Measurements from ENCODE around the gene PSMD8. TPM values are rescaled to one million over a fixed set of nuclear protein-coding genes. Genes with fewer than 3 reads are reported as not detected.
"Not testable (repeated sequence)": the region's sequence is repeated elsewhere in the genome, so short reads cannot be mapped to it uniquely, and the experiment has no call there.

Gene PSMD8
- 100 to 1,000 TPM; 167 to 178 TPM for total RNA-seq

- ChIA-PET CTCF (interaction anchor here (0.7 to 3.2 kb wide), 20 partner anchors 9 to 557 kb away, joined by 3 to 45 read pairs (median 4); partner anchors contain the start of genes CATSPERG, EIF3K, FAM98C and GGN), POLR2A (interaction anchor here (0.6 to 2.9 kb wide), 34 partner anchors 9 to 1070 kb away, joined by 3 to 31 read pairs (median 4); partner anchors contain the start of genes ACTN4, CATSPERG, ECH1 and FAM98C)
- Mint-ChIP-seq H3K9me3 (no peaks in the 10 kb centered on the region), H3K27me3 (peaks cover 9% of the 10 kb centered on the region), H3K4me3 (peak within 1 kb of the TSS; percentile 97), H3K36me3 (ENCODE audit: low read depth) (peaks cover 24% of the 10 kb centered on the region), H3K4me1 (peaks cover 30% of the 10 kb centered on the region), H3K27ac (peak within 1 kb of the TSS; percentile 92)
- peak; percentile 99 for DNase-seq
Measured at GRCh38 chr19:38374332-38375097, at the start of gene PSMD8. TSS of gene PSMD8 (plus strand) at chr19:38374571. CDS start at chr19:38374602, 31 bp downstream.

GRCh38 chr19:38326591-38326990 lies 47.8 kb upstream of the PSMD8 start:
- H3K4me3 Mint-ChIP-seq = no peak overlapping the region
- ChIA-PET POLR2A (interaction anchor here (1.0 kb wide), 1 partner anchor 87 kb away, joined by 3 read pairs; no protein-coding TSS in a partner anchor), CTCF (no interaction called here)
- DNase-seq = no peak
- peaks cover 11% of the 10 kb centered on the region for H3K4me1 Mint-ChIP-seq
- H3K27ac Mint-ChIP-seq = no peak overlapping the region
- H3K27me3 Mint-ChIP-seq = no peaks in the 10 kb centered on the region
- H3K36me3 Mint-ChIP-seq (ENCODE audit: low read depth) = peaks cover 34% of the 10 kb centered on the region
- no peaks in the 10 kb centered on the region for H3K9me3 Mint-ChIP-seq

DNA sequence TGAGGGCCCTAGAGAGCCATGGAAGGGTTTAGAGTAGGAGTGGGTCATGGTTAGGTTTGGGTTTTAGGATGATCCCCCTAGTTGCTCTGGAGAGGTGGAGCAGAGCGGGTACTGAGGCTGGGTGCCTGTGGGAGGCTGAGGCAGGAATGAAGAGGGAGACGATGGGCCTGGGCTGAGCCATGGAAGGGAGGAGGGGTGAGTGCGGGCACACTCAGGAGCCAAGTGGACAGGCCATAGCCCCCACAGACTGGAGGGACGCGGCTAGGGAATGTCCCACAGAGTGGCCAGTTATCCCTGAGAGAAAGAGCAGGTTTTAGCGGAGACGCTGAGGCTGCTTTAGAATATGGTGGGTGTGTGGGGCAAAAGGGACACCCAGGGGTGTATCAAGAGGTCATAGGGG lies 44.7 kb upstream of the PSMD8 start:
- Mint-ChIP-seq H3K27me3 (no peaks in the 10 kb centered on the region), H3K27ac (no peak overlapping the region), H3K9me3 (no peaks in the 10 kb centered on the region), H3K36me3 (ENCODE audit: low read depth) (peaks cover 31% of the 10 kb centered on the region), H3K4me3 (no peak overlapping the region), H3K4me1 (no peaks in the 10 kb centered on the region)
- POLR2A ChIA-PET = interaction anchor here (0.7 kb wide), 1 partner anchor 45 kb away, joined by 3 read pairs; the partner anchor contains the start of gene PSMD8
- DNase-seq = no peak
- CTCF ChIA-PET = interaction anchor here (0.9 kb wide), 1 partner anchor 46 kb away, joined by 3 read pairs; no protein-coding TSS in a partner anchor

DNA sequence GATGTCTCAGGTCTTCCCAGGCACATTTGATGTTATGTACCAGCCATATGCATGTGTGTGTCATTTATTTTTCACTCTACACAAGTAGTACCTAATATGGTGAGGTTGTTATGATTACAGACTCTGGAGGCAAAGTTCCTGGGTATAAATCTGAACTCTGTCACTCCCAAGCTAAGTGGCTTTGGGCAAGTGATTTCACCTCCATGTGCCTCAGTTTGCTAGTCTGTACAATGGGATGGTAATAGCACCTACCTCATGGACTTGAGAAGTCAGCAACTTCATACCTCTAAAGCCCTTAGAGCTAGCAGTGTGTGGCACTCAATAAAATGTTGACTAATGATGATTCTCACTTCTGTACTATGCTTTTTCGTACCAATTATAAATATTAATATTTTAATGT lies 42.6 kb upstream of the PSMD8 start:
- Mint-ChIP-seq H3K4me3 (no peak overlapping the region), H3K36me3 (ENCODE audit: low read depth) (peaks cover 18% of the 10 kb centered on the region), H3K27ac (no peak overlapping the region), H3K4me1 (peaks cover 2% of the 10 kb centered on the region), H3K9me3 (no peaks in the 10 kb centered on the region), H3K27me3 (no peaks in the 10 kb centered on the region)
- DNase-seq = no peak
- POLR2A ChIA-PET = interaction anchor here (1.5 kb wide), 1 partner anchor 43 kb away, joined by 6 read pairs; the partner anchor contains the start of gene PSMD8
- CTCF ChIA-PET = interaction anchor here (1.9 to 2.0 kb wide), 2 partner anchors 88 to 429 kb away, joined by 5 read pairs; no protein-coding TSS in a partner anchor

- Mint-ChIP-seq H3K27ac (no peak overlapping the region), H3K36me3 (ENCODE audit: low read depth) (peaks cover 11% of the 10 kb centered on the region), H3K4me1 (peaks cover 9% of the 10 kb centered on the region), H3K4me3 (no peak overlapping the region), H3K9me3 (no peaks in the 10 kb centered on the region), H3K27me3 (no peaks in the 10 kb centered on the region)
- ChIA-PET CTCF (interaction anchor here (1.0 to 3.1 kb wide), 4 partner anchors 88 to 431 kb away, joined by 3 to 48 read pairs (median 5); no protein-coding TSS in a partner anchor), POLR2A (no interaction called here)
- no peak for DNase-seq
Measured at GRCh38 chr19:38333245-38333644, 41.1 kb upstream of the PSMD8 start.

GRCh38 chr19:38335949-38336637 lies 38.3 kb upstream of the PSMD8 start:
- peaks cover 5% of the 10 kb centered on the region for H3K36me3 Mint-ChIP-seq (ENCODE audit: low read depth)
- H3K9me3 Mint-ChIP-seq = no peaks in the 10 kb centered on the region
- H3K27me3 Mint-ChIP-seq = no peaks in the 10 kb centered on the region
- ChIA-PET POLR2A (interaction anchor here (0.9 to 3.2 kb wide), 11 partner anchors 20 to 429 kb away, joined by 3 to 27 read pairs (median 4); partner anchors contain the start of genes FAM98C, PSMD8, SIPA1L3 and SPINT2), CTCF (interaction anchor here (0.6 to 3.4 kb wide), 15 partner anchors 14 to 434 kb away, joined by 3 to 48 read pairs (median 5); partner anchors contain the start of genes FAM98C, PSMD8 and WDR87)
- peaks cover 12% of the 10 kb centered on the region for H3K4me1 Mint-ChIP-seq
- peak overlapping the region; percentile 82 for H3K4me3 Mint-ChIP-seq
- peak overlapping the region; percentile 95 for H3K27ac Mint-ChIP-seq
- DNase-seq = peak; percentile 97

DNA sequence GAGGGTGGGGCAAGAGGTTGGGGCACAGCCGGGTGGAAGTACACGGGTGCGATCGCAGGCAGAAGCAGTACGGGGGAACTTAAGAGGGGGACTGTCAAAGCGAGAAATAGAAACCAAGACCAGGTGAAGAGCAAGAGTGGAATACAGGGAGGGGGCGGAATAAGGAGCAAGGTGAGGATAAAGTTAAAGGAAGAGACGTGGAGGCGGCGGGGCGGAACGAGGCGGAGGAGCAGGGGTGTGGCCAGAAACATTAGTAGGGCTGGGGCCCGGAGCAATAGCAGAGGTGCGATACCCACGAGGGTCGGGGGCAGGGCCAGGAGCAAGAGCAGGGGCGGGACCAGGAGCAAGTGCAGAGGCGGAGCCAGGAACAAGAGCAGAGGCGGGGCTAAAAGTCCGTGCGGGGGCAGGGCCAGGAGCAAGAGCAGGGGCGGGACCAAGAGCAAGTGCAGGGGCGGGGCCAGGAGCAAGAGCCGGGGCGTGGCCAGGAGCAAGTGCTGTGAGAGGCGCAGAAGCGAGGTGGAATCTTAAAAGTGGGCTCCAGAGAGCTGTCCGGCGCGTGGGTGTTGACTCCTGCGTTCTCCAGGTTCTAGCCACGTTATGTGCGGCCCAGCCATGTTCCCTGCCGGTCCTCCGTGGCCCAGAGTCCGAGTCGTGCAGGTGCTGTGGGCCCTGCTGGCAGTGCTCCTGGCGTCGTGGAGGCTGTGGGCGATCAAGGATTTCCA lies 37.6 kb upstream of the PSMD8 start:
- DNase-seq = peak; percentile 97
- CTCF ChIA-PET = interaction anchor here (0.7 to 3.4 kb wide), 8 partner anchors 37 to 434 kb away, joined by 3 to 48 read pairs (median 6); partner anchors contain the start of genes FAM98C, PSMD8 and WDR87
- Mint-ChIP-seq H3K9me3 (no peaks in the 10 kb centered on the region), H3K36me3 (ENCODE audit: low read depth) (peaks cover 5% of the 10 kb centered on the region), H3K4me3 (peak overlapping the region; percentile 82), H3K27ac (peak overlapping the region; percentile 95), H3K27me3 (no peaks in the 10 kb centered on the region), H3K4me1 (peaks cover 12% of the 10 kb centered on the region)
- POLR2A ChIA-PET = interaction anchor here (0.6 to 3.2 kb wide), 13 partner anchors 20 to 430 kb away, joined by 3 to 27 read pairs (median 4); partner anchors contain the start of genes FAM98C, PSMD8, SIPA1L3 and SPINT2

DNA sequence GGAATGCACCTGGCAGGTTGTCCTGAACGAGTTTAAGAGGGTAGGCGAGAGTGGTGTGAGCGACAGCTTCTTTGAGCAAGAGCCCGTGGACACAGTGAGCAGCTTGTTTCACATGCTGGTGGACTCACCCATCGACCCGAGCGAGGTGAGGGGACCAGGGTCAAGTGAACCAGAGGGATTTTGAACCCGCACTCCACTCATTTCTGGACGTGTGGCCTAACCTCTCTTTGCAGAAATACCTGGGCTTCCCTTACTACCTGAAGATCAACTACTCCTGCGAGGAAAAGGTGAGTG lies 37.1 kb upstream of the PSMD8 start:
- Mint-ChIP-seq H3K4me3 (peak overlapping the region; percentile 82), H3K27ac (peak overlapping the region; percentile 95), H3K27me3 (no peaks in the 10 kb centered on the region), H3K36me3 (ENCODE audit: low read depth) (peaks cover 5% of the 10 kb centered on the region), H3K9me3 (no peaks in the 10 kb centered on the region), H3K4me1 (peaks cover 12% of the 10 kb centered on the region)
- DNase-seq = no peak
- CTCF ChIA-PET = interaction anchor here (0.7 to 3.4 kb wide), 3 partner anchors 37 to 93 kb away, joined by 3 to 45 read pairs (median 3); partner anchors contain the start of genes FAM98C and PSMD8
- POLR2A ChIA-PET = interaction anchor here (0.6 to 3.2 kb wide), 4 partner anchors 21 to 93 kb away, joined by 3 to 11 read pairs (median 4); partner anchors contain the start of gene PSMD8

DNA sequence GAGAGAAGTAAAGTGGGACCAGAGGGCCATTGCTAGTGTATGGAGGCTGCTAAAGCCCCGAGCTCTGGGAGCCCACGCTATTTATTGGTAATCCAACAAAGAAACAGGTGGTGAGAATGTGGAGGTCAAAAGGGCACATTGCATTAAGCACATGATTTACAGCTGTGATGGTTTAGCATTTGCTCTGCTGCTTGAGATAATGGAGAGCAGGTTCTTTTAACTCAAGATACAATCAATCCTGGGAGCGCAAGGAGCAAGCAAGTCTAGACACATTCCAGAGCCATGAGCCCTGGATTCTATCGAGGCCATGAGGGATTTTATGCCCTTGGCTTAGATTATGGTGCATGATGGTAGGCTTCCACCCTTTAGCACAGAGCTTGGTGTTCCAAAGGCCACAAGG lies 35.4 kb upstream of the PSMD8 start:
- not testable (repeated sequence) for H3K9me3 Mint-ChIP-seq; H3K27me3 Mint-ChIP-seq; H3K27ac Mint-ChIP-seq; H3K4me3 Mint-ChIP-seq; H3K36me3 Mint-ChIP-seq (ENCODE audit: low read depth); DNase-seq
- H3K4me1 Mint-ChIP-seq = peaks cover 12% of the 10 kb centered on the region
- ChIA-PET POLR2A (interaction anchor here (1.2 kb wide), 1 partner anchor 35 kb away, joined by 3 read pairs; the partner anchor contains the start of gene PSMD8), CTCF (interaction anchor here (1.8 to 2.5 kb wide), 2 partner anchors 35 to 64 kb away, joined by 5 to 7 read pairs; partner anchors contain the start of genes FAM98C and PSMD8)

- peaks cover 5% of the 10 kb centered on the region for H3K36me3 Mint-ChIP-seq (ENCODE audit: low read depth)
- no peaks in the 10 kb centered on the region for H3K9me3 Mint-ChIP-seq
- H3K4me1 Mint-ChIP-seq = peaks cover 10% of the 10 kb centered on the region
- DNase-seq = no peak
- H3K27me3 Mint-ChIP-seq = no peaks in the 10 kb centered on the region
- H3K27ac Mint-ChIP-seq = no peak overlapping the region
- ChIA-PET POLR2A (no interaction called here), CTCF (interaction anchor here (2.5 kb wide), 1 partner anchor 62 kb away, joined by 7 read pairs; the partner anchor contains the start of gene FAM98C)
- no peak overlapping the region for H3K4me3 Mint-ChIP-seq
Measured at GRCh38 chr19:38340927-38341326, 33.4 kb upstream of the PSMD8 start.

GRCh38 chr19:38346837-38347236 lies 27.5 kb upstream of the PSMD8 start:
- H3K27ac Mint-ChIP-seq = no peak overlapping the region
- H3K36me3 Mint-ChIP-seq (ENCODE audit: low read depth) = no peaks in the 10 kb centered on the region
- ChIA-PET CTCF (interaction anchor here (1.1 kb wide), 1 partner anchor 56 kb away, joined by 3 read pairs; the partner anchor contains the start of gene FAM98C), POLR2A (interaction anchor here (1.6 kb wide), 1 partner anchor 13 kb away, joined by 3 read pairs; no protein-coding TSS in a partner anchor)
- H3K4me1 Mint-ChIP-seq = no peaks in the 10 kb centered on the region
- no peaks in the 10 kb centered on the region for H3K27me3 Mint-ChIP-seq
- H3K4me3 Mint-ChIP-seq = no peak overlapping the region
- no peak for DNase-seq
- no peaks in the 10 kb centered on the region for H3K9me3 Mint-ChIP-seq

GRCh38 chr19:38350883-38351282 lies 23.5 kb upstream of the PSMD8 start:
- H3K36me3 Mint-ChIP-seq (ENCODE audit: low read depth) = no peaks in the 10 kb centered on the region
- POLR2A ChIA-PET = no interaction called here
- H3K27me3 Mint-ChIP-seq = peaks cover 3% of the 10 kb centered on the region
- DNase-seq = no peak
- no peaks in the 10 kb centered on the region for H3K4me1 Mint-ChIP-seq
- CTCF ChIA-PET = no interaction called here
- no peak overlapping the region for H3K27ac Mint-ChIP-seq
- no peak overlapping the region for H3K4me3 Mint-ChIP-seq
- no peaks in the 10 kb centered on the region for H3K9me3 Mint-ChIP-seq
